Lower lobe of right lung (tissue), 2 donors: ENCODE data around the gene SYNDIG1. TPM values are rescaled to one million over a fixed set of nuclear protein-coding genes. Genes with fewer than 3 reads are reported as not detected.

Source experiments
- ATAC-seq, 2 donors: fragments of 200-7000 bp; cut with Tn5 transposase; one replicate each; pipeline ENCODE4 v1.9.1; 2020 to 2022; ENCODE audit warnings: mild to moderate bottlenecking in 2 of 2, moderate library complexity in 2 of 2
- DNase-seq: peaks from one replicate; pipeline ENCODE4 v3.0.0-alpha.2; 2020
- H3K27ac ChIP-seq: fragments of 200-600 bp; one replicate; pipeline ENCODE4 v1.8.0; 2022
- H3K27me3 ChIP-seq: fragments of 200-600 bp; one replicate; pipeline ENCODE4 v1.8.0; 2022; ENCODE audit warnings: low read depth
- H3K36me3 ChIP-seq: fragments of 200-600 bp; one replicate; pipeline ENCODE4 v1.8.0; 2022; ENCODE audit warnings: mild to moderate bottlenecking
- H3K4me1 ChIP-seq: fragments of 200-600 bp; one replicate; pipeline ENCODE4 v1.8.0; 2022
- H3K4me3 ChIP-seq: fragments of 200-600 bp; one replicate; pipeline ENCODE4 v1.8.0; 2022; ENCODE audit warnings: mild to moderate bottlenecking
- H3K9me3 ChIP-seq: fragments of 200-600 bp; one replicate; pipeline ENCODE4 v1.8.0; 2022
- intact Hi-C: fragments of 100-400 bp; cut with DNase I; formaldehyde crosslinking; loops from one replicate; pipeline ENCODE4 v1.11.0; 2022
- total RNA-seq: library from RNA; stranded (reverse); fragmentation: NEBNext Ultra II Directional; extraction: Animal tissue kit (Norgen Biotek cat#: 25700); gene quantifications from one replicate; pipeline ENCODE4 v1.2.1, GENCODE V29; 2021
- TF ChIP-seq, protein P1 (sequence below): fragments of 200-600 bp; IDR thresholded peaks from one replicate; pipeline ENCODE4 v1.8.0; 2022; ENCODE audit warnings: antibody characterized with exemption, mild to moderate bottlenecking
- donor health status: DM: no; HTN: yes; CAD: no; lungs with severe emphysema.

SYNDIG1 gene
- total RNA-seq, 1 donor from 2014 or later, result 0.15 TPM

DNA sequence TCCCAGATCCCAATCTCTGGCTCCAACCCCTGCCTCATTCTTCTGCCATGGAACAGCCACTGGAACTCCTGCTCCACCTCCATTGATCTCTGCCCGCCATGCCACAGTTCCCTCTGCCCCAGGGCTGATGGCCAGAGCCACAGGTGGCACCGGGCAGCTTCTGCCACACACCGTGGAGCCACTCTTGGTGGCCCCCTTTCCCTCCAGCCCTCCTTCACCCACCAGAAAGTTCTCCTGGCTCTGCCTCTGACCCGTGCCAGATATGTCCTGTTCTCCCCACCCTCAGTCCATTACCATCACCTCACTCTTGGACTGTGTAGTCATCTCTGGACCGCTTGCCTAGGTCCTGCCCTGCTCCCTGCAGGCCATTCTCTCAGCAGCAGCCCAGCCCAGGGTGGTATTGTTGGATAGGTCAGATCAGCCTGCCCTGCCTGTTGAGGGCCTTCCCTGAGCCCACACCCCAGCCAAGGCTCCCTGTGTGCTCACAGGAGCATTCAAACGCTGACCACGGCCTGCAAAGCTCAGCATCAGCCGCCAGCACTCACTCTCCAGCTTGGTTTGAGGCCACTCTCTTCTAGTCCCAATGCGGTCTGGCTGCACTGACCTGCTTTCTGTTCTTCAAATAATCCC, 16.8 kb upstream of the SYNDIG1 start:
- Histone ChIP-seq H3K27ac (no peak overlapping the region), H3K4me1 (no peaks in the 10 kb centered on the region), H3K4me3 (no peak overlapping the region), H3K27me3 (peaks cover 4% of the 10 kb centered on the region), H3K9me3 (no peaks in the 10 kb centered on the region), H3K36me3 (no peaks in the 10 kb centered on the region)
- intact Hi-C loops, result no loop called here
- ATAC-seq, result no peak
- no peak for DNase-seq
- TF ChIP-seq, protein P1, sequence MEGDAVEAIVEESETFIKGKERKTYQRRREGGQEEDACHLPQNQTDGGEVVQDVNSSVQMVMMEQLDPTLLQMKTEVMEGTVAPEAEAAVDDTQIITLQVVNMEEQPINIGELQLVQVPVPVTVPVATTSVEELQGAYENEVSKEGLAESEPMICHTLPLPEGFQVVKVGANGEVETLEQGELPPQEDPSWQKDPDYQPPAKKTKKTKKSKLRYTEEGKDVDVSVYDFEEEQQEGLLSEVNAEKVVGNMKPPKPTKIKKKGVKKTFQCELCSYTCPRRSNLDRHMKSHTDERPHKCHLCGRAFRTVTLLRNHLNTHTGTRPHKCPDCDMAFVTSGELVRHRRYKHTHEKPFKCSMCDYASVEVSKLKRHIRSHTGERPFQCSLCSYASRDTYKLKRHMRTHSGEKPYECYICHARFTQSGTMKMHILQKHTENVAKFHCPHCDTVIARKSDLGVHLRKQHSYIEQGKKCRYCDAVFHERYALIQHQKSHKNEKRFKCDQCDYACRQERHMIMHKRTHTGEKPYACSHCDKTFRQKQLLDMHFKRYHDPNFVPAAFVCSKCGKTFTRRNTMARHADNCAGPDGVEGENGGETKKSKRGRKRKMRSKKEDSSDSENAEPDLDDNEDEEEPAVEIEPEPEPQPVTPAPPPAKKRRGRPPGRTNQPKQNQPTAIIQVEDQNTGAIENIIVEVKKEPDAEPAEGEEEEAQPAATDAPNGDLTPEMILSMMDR, result no peak

DNA sequence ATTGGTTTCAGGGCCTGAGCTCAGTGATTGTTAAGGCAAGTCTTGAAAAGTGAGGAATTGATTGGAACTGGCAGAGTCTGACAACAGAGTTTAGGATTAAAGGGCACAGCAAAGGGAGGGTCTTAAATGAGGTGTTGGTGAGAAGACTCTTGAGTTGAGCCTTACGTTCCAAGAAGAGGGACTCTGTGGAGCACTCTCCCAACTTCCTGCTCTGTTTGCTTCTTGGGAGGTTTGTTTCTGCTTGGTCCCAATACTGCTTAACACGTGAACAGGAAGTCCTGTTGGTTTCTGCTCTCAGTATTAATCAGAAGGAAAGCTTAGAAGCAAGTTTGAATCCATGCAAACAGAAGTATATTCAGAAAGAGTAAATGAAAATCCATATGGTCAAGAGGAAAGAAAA, 15.6 kb upstream of the SYNDIG1 start:
- no peak overlapping the region for H3K27ac ChIP-seq
- no peak for DNase-seq
- H3K4me1 ChIP-seq, result no peaks in the 10 kb centered on the region
- H3K4me3 ChIP-seq, result no peak overlapping the region
- TF ChIP-seq, protein P1, result no peak
- H3K36me3 ChIP-seq, result no peaks in the 10 kb centered on the region
- no peaks in the 10 kb centered on the region for H3K9me3 ChIP-seq
- intact Hi-C loops, result no loop called here
- peaks cover 4% of the 10 kb centered on the region for H3K27me3 ChIP-seq
- ATAC-seq, result no peak

DNA sequence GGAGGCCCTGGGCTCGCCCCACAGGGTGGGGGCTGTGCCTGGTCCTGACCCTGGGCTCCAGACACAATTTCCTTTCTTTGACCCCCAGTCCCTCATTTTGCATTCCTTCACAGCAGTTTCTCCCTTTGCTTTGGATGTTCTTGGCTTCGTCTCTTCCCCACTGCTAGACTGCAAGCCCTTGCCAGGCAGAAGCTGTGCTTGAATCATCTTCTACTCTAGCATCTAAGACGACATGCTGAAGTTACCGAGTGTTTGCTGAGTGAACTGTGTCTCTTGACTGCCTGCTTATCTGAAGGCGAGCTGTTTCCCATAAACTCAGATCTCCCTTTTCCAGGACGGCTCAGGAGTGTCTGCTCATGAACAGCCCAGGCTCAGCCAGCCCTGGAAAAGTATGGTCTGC, 14.3 kb upstream of the SYNDIG1 start:
- no peak for DNase-seq
- Histone ChIP-seq H3K9me3 (no peaks in the 10 kb centered on the region), H3K4me3 (no peak overlapping the region), H3K27ac (no peak overlapping the region), H3K27me3 (peaks cover 4% of the 10 kb centered on the region), H3K4me1 (no peaks in the 10 kb centered on the region), H3K36me3 (no peaks in the 10 kb centered on the region)
- ATAC-seq, result no peak
- TF ChIP-seq, protein P1, result no peak
- intact Hi-C loops, result no loop called here

DNA sequence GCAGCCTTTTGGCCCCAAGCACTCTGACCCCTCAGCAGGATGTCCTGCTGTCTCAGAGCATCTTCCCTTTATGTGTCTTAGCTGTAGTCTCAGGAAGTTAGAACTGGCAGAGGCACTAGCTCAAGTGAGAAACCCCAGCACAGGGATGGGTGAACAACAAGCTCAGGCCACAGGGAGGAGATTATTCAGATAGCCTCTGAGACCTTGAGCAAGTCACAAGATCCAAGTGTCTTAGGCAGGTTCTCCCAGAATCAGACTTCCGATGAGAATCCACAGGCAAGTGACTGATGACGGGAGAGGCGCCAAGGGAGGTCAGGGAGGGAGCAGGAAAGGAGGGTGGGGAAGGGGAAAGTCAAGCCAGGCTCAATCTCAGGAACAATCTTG, 13.0 kb upstream of the SYNDIG1 start:
- DNase-seq (no peak), ATAC-seq (no peak)
- intact Hi-C loops, result no loop called here
- TF ChIP-seq, protein P1, result no peak
- Histone ChIP-seq H3K27me3 (peaks cover 4% of the 10 kb centered on the region), H3K27ac (no peak overlapping the region), H3K4me1 (no peaks in the 10 kb centered on the region), H3K36me3 (no peaks in the 10 kb centered on the region), H3K9me3 (no peaks in the 10 kb centered on the region), H3K4me3 (no peak overlapping the region)

DNA sequence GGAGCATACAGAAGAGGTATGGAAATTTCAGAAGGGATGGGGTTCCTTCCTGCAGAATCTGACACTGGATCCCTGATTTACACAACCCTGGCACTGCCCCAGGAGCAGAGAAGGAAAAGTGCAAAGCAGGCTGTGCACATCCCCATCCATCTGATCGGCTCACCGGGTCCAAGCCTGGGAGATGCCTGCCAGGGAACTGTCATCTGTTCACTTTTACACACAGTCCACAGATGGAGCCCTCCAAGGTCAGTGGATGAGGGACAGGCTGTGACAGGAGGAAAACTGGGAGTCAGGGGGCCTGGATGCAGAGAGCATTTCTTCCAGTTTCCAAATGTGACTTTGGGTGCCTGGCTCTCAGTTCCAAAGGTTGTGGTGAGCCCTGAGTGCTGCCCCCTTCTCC, 11.0 kb upstream of the SYNDIG1 start:
- no peaks in the 10 kb centered on the region for H3K36me3 ChIP-seq
- H3K4me1 ChIP-seq, result no peaks in the 10 kb centered on the region
- no peaks in the 10 kb centered on the region for H3K9me3 ChIP-seq
- intact Hi-C loops, result no loop called here
- ATAC-seq (no peak), DNase-seq (no peak)
- no peak overlapping the region for H3K27ac ChIP-seq
- H3K4me3 ChIP-seq, result no peak overlapping the region
- H3K27me3 ChIP-seq, result peaks cover 9% of the 10 kb centered on the region
- TF ChIP-seq, protein P1, result no peak

DNA sequence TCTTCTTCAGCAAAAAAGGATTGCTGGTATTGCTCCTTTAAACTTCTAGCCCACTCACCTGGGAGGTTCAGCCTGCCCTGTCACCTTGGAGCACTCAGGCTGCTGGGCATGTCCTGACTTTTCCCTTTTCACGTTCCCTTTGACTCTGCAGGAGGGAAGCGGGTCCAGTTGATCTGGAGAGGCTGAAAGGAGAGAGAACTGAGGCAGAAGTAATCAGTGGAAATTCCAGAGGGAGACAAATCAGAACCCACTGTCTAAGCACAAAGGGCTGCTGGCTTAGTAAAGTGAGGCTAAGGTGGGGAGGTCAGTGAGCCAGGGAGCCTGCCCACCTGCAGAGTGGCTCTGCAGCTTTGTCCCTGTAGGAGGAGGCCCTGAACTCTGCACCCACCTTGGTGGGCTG, 9.7 kb upstream of the SYNDIG1 start:
- ATAC-seq (no peak), DNase-seq (no peak)
- intact Hi-C loops, result no loop called here
- Histone ChIP-seq H3K9me3 (no peaks in the 10 kb centered on the region), H3K27me3 (peaks cover 9% of the 10 kb centered on the region), H3K4me1 (no peaks in the 10 kb centered on the region), H3K27ac (no peak overlapping the region), H3K4me3 (no peak overlapping the region), H3K36me3 (no peaks in the 10 kb centered on the region)
- TF ChIP-seq, protein P1, result no peak
